Naive thymus-derived CD4-positive, alpha-beta T cell (primary cell): Measurements from ENCODE around the gene PROSER3. TPM values are rescaled to one million over a fixed set of nuclear protein-coding genes. Genes with fewer than 3 reads are reported as not detected.

Experiments used
- ATAC-seq: fragments of 150-1000 bp; cut with Tn5 transposase; 2 replicates; pipeline ENCODE4 v1.10.0; 2021; ENCODE audit warnings: mild to moderate bottlenecking, moderate library complexity
- CTCF ChIA-PET: fragments of 350-600 bp; sonication (Branson Sonifier 250); formaldehyde crosslinking; loops from one replicate; lab custom pipeline; 2021; ENCODE audit warnings: antibody characterized with exemption; lab: Charles Lee
- POLR2A ChIA-PET: fragments of 350-600 bp; sonication (Branson Sonifier 250); formaldehyde crosslinking; loops from one replicate; lab custom pipeline; 2021; ENCODE audit warnings: antibody characterized with exemption, inconsistent platforms; lab: Charles Lee
- DNase-seq, 9 donors: peaks; one replicate each; pipeline versions ENCODE4 v3.0.0 to v3.0.0-alpha.2; 2020 to 2022; ENCODE audit warnings: mixed read lengths in 1 of 9
- H3K27ac ChIP-seq: one replicate; pipeline ENCODE4 v1.7.0; 2013; ENCODE audit warnings: mild to moderate bottlenecking, low read depth, low read length, moderate library complexity
- H3K27me3 ChIP-seq, 2 donors: one replicate each; pipeline ENCODE4 v1.7.0; 2013; ENCODE audit warnings: low read length in 2 of 2, mild to moderate bottlenecking in 2 of 2, moderate library complexity in 2 of 2; ENCODE audit not compliant: control insufficient read depth in 2 of 2, insufficient read depth in 2 of 2
- H3K36me3 ChIP-seq, 3 experiments: 1 replicate in 2 of 3; 2 replicates in 1 of 3; pipeline ENCODE4 v1.7.0; 2013; ENCODE audit warnings: low read length in 3 of 3, mild to moderate bottlenecking in 3 of 3, moderate library complexity in 1 of 3; ENCODE audit not compliant: insufficient read depth in 3 of 3, control insufficient read depth in 2 of 3
- H3K4me1 ChIP-seq, 2 donors: one replicate each; pipeline ENCODE4 v1.7.0; 2013; ENCODE audit warnings: low read length in 2 of 2, mild to moderate bottlenecking in 2 of 2, moderate library complexity in 1 of 2; ENCODE audit not compliant: control insufficient read depth in 2 of 2, insufficient read depth in 2 of 2
- H3K4me3 ChIP-seq: 2 replicates; pipeline ENCODE4 v1.7.0; 2013; ENCODE audit warnings: mild to moderate bottlenecking, low read length
- H3K9me3 ChIP-seq, 3 experiments: 1 replicate in 2 of 3; 2 replicates in 1 of 3; pipeline ENCODE4 v1.7.0; 2013; ENCODE audit warnings: low read length in 3 of 3; ENCODE audit not compliant: control insufficient read depth in 2 of 3
- H3K27ac Mint-ChIP-seq, 9 donors: one replicate each; pipeline ENCODE4 v1.8.0; 2020 to 2022; ENCODE audit warnings: mixed read lengths in 9 of 9, mild to moderate bottlenecking in 8 of 9, moderate library complexity in 5 of 9, inconsistent platforms in 2 of 9
- H3K27me3 Mint-ChIP-seq, 5 donors: one replicate each; pipeline ENCODE4 v1.8.0; 2021 to 2022; ENCODE audit warnings: mixed read lengths in 5 of 5, mild to moderate bottlenecking in 1 of 5
- H3K36me3 Mint-ChIP-seq, 5 donors: one replicate each; pipeline ENCODE4 v1.8.0; 2020 to 2022; ENCODE audit warnings: mixed read lengths in 5 of 5, mild to moderate bottlenecking in 3 of 5, inconsistent platforms in 1 of 5
- H3K4me1 Mint-ChIP-seq, 7 donors: one replicate each; pipeline ENCODE4 v1.8.0; 2020 to 2022; ENCODE audit warnings: mixed read lengths in 7 of 7, mild to moderate bottlenecking in 3 of 7, inconsistent platforms in 1 of 7
- H3K4me3 Mint-ChIP-seq, 10 donors: one replicate each; pipeline ENCODE4 v1.8.0; 2020 to 2022; ENCODE audit warnings: mild to moderate bottlenecking in 10 of 10, mixed read lengths in 10 of 10, moderate library complexity in 6 of 10, inconsistent platforms in 2 of 10
- H3K9me3 Mint-ChIP-seq, 11 donors: one replicate each; pipeline ENCODE4 v1.8.0; 2020 to 2022; ENCODE audit warnings: mixed read lengths in 11 of 11, mild to moderate bottlenecking in 4 of 11, inconsistent platforms in 1 of 11, moderate library complexity in 1 of 11
- intact Hi-C, 2 donors: fragments of 100-400 bp; cut with micrococcal nuclease; formaldehyde crosslinking; loops; one replicate each; pipeline ENCODE4 v1.15.1; 2023
- polyA plus RNA-seq, 2 donors: library from polyadenylated mRNA; unstranded; fragments of 300-500 nt; fragmentation: Illumina TruSeq; gene quantifications; one replicate each; pipeline ENCODE4 v1.2.3, GENCODE V29; 2021
- total RNA-seq, 6 experiments: library from RNA in 5 of 6; stranded (reverse) in 5 of 6; gene quantifications; 1 replicate in 5 of 6; 2 replicates in 1 of 6; pipeline ENCODE4 v1.2.3 and lab custom pipeline; 2021 to 2026

PROSER3 gene
- total and polyA plus RNA-seq, 7 experiments from 2014 or later: 5.4 to 47.3 (median 36.4) TPM

- DNase-seq (no peak), ATAC-seq (no peak)
- CTCF ChIA-PET: interaction anchor here (0.7 kb wide), 1 partner anchor 58 kb away, joined by 4 read pairs; no protein-coding TSS in a partner anchor
- Mint-ChIP-seq H3K27ac (peak overlapping the region in 1 of 9 donors; percentile 66), H3K27me3 (peaks cover 0 to 11% (median 5%) of the 10 kb centered on the region in 5 donors), H3K4me1 (peaks cover 13 to 42% (median 36%) of the 10 kb centered on the region in 7 donors), H3K9me3 (peaks cover 0 to 4% (median 0%) of the 10 kb centered on the region in 11 donors), H3K4me3 (peak overlapping the region; percentile 41 to 98 (median 73)), H3K36me3 (peaks cover 0 to 25% (median 0%) of the 10 kb centered on the region in 5 donors)
- H3K4me3 ChIP-seq: no peak overlapping the region
- H3K4me1 ChIP-seq: peaks cover 10 to 35% of the 10 kb centered on the region in 2 donors
- peaks cover 0 to 30% (median 4%) of the 10 kb centered on the region in 3 experiments for H3K36me3 ChIP-seq
- no peaks in the 10 kb centered on the region for H3K9me3 ChIP-seq
- POLR2A ChIA-PET: interaction anchor here (0.7 to 1.6 kb wide), 3 partner anchors 14 to 32 kb away, joined by 3 to 4 read pairs (median 3); partner anchors contain the start of genes PSENEN and U2AF1L4
- peaks cover 0 to 4% of the 10 kb centered on the region in 2 donors for H3K27me3 ChIP-seq
- H3K27ac ChIP-seq: no peak overlapping the region
- intact Hi-C loops: loop anchor here in 1 of 2 donors (2.0 kb wide), 2 partner anchors 109 to 255 kb away; partner anchors contain the start of genes ALKBH6 and APLP1
Measured at GRCh38 chr19:35759697-35760096, 1.7 kb downstream of the PROSER3 start.

- intact Hi-C loops: no loop called here
- Histone ChIP-seq H3K9me3 (no peaks in the 10 kb centered on the region), H3K27ac (no peak overlapping the region), H3K4me3 (no peak overlapping the region), H3K27me3 (peaks cover 0 to 3% of the 10 kb centered on the region in 2 donors), H3K4me1 (peaks cover 10 to 32% of the 10 kb centered on the region in 2 donors), H3K36me3 (peaks cover 0 to 41% (median 4%) of the 10 kb centered on the region in 3 experiments)
- POLR2A ChIA-PET: interaction anchor here (0.6 to 1.6 kb wide), 2 partner anchors 15 to 16 kb away, joined by 4 to 5 read pairs; partner anchors contain the start of genes PSENEN and U2AF1L4
- DNase-seq: no peak
- no peak overlapping the region for H3K4me3 Mint-ChIP-seq
- CTCF ChIA-PET: no interaction called here
- peaks cover 0 to 20% (median 0%) of the 10 kb centered on the region in 5 donors for H3K36me3 Mint-ChIP-seq
- no peak for ATAC-seq
- H3K27me3 Mint-ChIP-seq: peaks cover 0 to 6% (median 5%) of the 10 kb centered on the region in 5 donors
- H3K4me1 Mint-ChIP-seq: peaks cover 11 to 36% (median 30%) of the 10 kb centered on the region in 7 donors
- H3K27ac Mint-ChIP-seq: no peak overlapping the region
- peaks cover 0 to 4% (median 0%) of the 10 kb centered on the region in 11 donors for H3K9me3 Mint-ChIP-seq
Measured at GRCh38 chr19:35760711-35761349, 2.9 kb downstream of the PROSER3 start.

GRCh38 chr19:35764432-35765315, 6.7 kb downstream of the PROSER3 start:
- H3K9me3 ChIP-seq: no peaks in the 10 kb centered on the region
- Mint-ChIP-seq H3K36me3 (peaks cover 0 to 19% (median 4%) of the 10 kb centered on the region in 5 donors), H3K27ac (no peak overlapping the region), H3K27me3 (no peaks in the 10 kb centered on the region), H3K4me3 (no peak overlapping the region), H3K4me1 (peaks cover 0 to 6% (median 1%) of the 10 kb centered on the region in 7 donors), H3K9me3 (no peaks in the 10 kb centered on the region)
- no peak overlapping the region for H3K4me3 ChIP-seq
- no peaks in the 10 kb centered on the region for H3K27me3 ChIP-seq
- POLR2A ChIA-PET: interaction anchor here (0.6 kb wide), 1 partner anchor 17 kb away, joined by 3 read pairs; the partner anchor contains the start of gene LIN37
- peaks cover 0 to 66% (median 4%) of the 10 kb centered on the region in 3 experiments for H3K36me3 ChIP-seq
- CTCF ChIA-PET: no interaction called here
- intact Hi-C loops: no loop called here
- no peak overlapping the region for H3K27ac ChIP-seq
- DNase-seq (no peak), ATAC-seq (no peak)
- peaks cover 0 to 2% of the 10 kb centered on the region in 2 donors for H3K4me1 ChIP-seq

- Mint-ChIP-seq H3K27ac (no peak overlapping the region), H3K9me3 (no peaks in the 10 kb centered on the region), H3K27me3 (no peaks in the 10 kb centered on the region), H3K4me3 (no peak overlapping the region), H3K36me3 (peaks cover 0 to 12% (median 4%) of the 10 kb centered on the region in 5 donors), H3K4me1 (peaks cover 0 to 3% (median 0%) of the 10 kb centered on the region in 7 donors)
- Histone ChIP-seq H3K36me3 (peaks cover 0 to 61% (median 4%) of the 10 kb centered on the region in 3 experiments), H3K9me3 (no peaks in the 10 kb centered on the region), H3K4me1 (no peaks in the 10 kb centered on the region), H3K4me3 (no peak overlapping the region), H3K27me3 (no peaks in the 10 kb centered on the region), H3K27ac (no peak overlapping the region)
- ChIA-PET POLR2A (no interaction called here), CTCF (no interaction called here)
- ATAC-seq (no peak), DNase-seq (no peak)
- intact Hi-C loops: no loop called here
Measured at GRCh38 chr19:35766571-35767104, 8.7 kb downstream of the PROSER3 start.

- Mint-ChIP-seq H3K27me3 (no peaks in the 10 kb centered on the region), H3K9me3 (no peaks in the 10 kb centered on the region), H3K27ac (no peak overlapping the region), H3K36me3 (peaks cover 0 to 7% (median 4%) of the 10 kb centered on the region in 5 donors), H3K4me3 (no peak overlapping the region), H3K4me1 (no peaks in the 10 kb centered on the region)
- Histone ChIP-seq H3K9me3 (no peaks in the 10 kb centered on the region), H3K27ac (no peak overlapping the region), H3K4me1 (no peaks in the 10 kb centered on the region), H3K36me3 (peaks cover 0 to 52% (median 0%) of the 10 kb centered on the region in 3 experiments), H3K27me3 (no peaks in the 10 kb centered on the region), H3K4me3 (no peak overlapping the region)
- POLR2A ChIA-PET: no interaction called here
- ATAC-seq (no peak), DNase-seq (no peak)
- CTCF ChIA-PET: no interaction called here
- intact Hi-C loops: no loop called here
Measured at GRCh38 chr19:35767288-35768081, 9.5 kb downstream of the PROSER3 start.

GRCh38 chr19:35768082-35768421, 10.1 kb downstream of the PROSER3 start:
- ChIA-PET CTCF (no interaction called here), POLR2A (no interaction called here)
- peaks cover 0 to 7% (median 4%) of the 10 kb centered on the region in 5 donors for H3K36me3 Mint-ChIP-seq
- no peak for DNase-seq
- no peaks in the 10 kb centered on the region for H3K27me3 Mint-ChIP-seq
- Histone ChIP-seq H3K9me3 (no peaks in the 10 kb centered on the region), H3K36me3 (peaks cover 0 to 52% (median 0%) of the 10 kb centered on the region in 3 experiments), H3K4me1 (no peaks in the 10 kb centered on the region), H3K27ac (no peak overlapping the region), H3K4me3 (no peak overlapping the region), H3K27me3 (no peaks in the 10 kb centered on the region)
- no peak overlapping the region for H3K4me3 Mint-ChIP-seq
- no peaks in the 10 kb centered on the region for H3K9me3 Mint-ChIP-seq
- no peak overlapping the region for H3K27ac Mint-ChIP-seq
- intact Hi-C loops: no loop called here
- H3K4me1 Mint-ChIP-seq: no peaks in the 10 kb centered on the region
- ATAC-seq: no peak
